CD4-positive, alpha-beta T cell treated with Interleukin-15 for 1 hour (primary cell): ENCODE measurements around the gene CAMTA1.

ENCODE experiments used
- DNase-seq: peaks from one replicate; pipeline ENCODE4 v3.0.0-alpha.2; 2020

CAMTA1 gene

GRCh38 chr1:6858596-6858995 is 73.3 kb downstream of the CAMTA1 start:
- DNase-seq = no peak

DNA sequence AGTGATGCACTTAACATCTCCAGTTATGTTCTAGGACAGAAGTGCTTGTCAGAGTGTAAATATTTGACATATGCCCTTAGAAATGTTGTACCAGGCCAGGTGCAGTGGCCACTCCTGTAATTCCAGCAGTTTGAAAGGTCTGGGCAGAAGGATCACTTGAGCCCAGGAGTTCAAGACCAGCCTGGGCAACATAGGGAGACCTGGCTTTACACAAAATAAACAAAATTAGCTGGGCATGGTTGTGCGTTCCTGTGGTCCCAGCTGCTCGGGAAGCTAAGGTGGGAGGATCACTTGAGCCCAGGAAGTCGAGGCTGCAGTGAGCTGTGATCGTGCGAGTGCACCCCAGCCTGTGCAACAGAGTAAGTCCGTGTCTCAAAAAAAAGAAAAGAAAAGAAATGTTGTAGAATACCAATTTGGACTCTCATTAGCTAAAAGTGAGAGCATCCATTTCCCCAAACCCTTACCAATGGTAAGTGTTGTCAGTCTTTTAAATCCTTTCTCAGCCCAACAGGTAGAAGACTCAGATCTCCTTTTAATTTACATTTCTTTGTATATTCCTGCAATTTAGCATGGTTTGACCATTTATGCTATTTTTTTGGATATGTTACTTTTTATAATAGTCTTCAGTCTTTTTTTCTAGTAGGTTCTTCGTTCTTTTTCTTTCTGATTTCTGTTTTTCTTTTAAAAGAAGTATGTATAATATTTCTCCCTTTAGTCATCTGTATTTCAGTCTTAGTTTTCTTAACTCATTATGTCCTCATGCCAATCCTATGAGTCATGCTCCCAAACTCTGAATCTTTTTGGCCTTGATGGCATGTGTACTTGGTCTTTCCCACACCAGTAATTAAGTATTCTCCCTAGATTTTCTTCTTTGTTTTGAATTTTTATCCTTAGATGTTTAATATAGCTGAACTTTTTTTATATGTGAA is 74.4 kb downstream of the CAMTA1 start:
- no peak for DNase-seq

- DNase-seq = no peak
These were observed 75.1 kb downstream of the CAMTA1 start for GRCh38 chr1:6860401-6860800.

GRCh38 chr1:6861075-6861724 is 75.9 kb downstream of the CAMTA1 start:
- DNase-seq = no peak

GRCh38 chr1:6862906-6863305 is 77.7 kb downstream of the CAMTA1 start:
- DNase-seq = no peak

DNA sequence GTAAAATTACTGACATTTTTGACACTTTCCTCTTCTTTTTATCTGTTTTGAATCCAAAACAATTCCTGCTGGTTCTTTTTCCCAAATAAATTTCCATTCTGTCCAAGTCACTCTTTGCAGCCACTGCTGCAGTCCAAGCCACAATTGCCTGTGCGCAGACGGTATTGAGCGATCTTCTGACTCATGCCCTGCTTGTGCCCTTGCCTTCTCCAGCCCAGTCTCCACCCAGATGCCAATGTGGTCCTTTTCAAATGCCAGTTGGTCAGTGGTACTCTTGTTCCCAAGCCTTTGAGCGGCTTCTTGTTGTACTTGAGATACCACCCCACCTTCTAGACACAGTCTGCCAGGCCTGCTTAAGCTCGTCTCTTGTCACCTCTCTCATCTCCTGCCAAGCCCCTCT is 78.9 kb downstream of the CAMTA1 start:
- DNase-seq = no peak

DNA sequence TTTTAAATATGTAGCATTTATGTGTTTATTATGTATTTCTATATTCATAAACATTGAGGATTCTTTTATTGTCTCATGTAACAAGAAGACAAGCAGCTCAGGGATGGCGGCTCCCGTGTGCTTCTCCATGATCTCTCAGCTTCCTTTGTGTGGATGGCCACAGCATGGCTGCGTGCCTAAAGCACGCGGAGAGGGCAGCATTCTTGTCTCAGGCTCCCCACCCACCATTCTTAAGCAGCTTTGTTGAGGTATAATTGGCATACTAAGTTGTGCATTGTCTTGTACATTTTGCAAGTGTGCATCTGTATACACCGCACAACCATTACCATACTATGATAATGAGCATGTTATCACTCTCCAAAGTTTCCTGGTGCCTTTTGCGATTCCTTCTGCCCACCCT is 81.6 kb downstream of the CAMTA1 start:
- DNase-seq = no peak

DNA sequence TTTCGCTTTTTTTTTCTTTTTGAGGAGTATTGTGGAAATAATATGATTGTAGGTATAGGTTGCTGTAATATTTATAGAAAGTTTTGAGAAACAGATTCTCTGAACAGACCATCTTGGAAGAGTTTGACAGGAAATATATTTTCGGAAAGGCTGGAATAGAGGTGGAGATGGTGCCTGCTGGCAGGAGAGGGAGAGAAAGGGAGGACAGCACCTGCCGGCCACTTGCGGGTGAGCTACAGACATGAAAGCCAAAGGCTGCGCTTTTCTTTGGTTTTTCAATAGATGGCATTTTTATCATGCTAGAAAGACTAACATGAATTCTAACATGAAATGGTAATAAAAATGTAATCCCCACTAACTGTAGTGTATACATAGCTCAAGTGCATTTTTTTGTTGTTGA is 82.1 kb downstream of the CAMTA1 start:
- DNase-seq = no peak

DNA sequence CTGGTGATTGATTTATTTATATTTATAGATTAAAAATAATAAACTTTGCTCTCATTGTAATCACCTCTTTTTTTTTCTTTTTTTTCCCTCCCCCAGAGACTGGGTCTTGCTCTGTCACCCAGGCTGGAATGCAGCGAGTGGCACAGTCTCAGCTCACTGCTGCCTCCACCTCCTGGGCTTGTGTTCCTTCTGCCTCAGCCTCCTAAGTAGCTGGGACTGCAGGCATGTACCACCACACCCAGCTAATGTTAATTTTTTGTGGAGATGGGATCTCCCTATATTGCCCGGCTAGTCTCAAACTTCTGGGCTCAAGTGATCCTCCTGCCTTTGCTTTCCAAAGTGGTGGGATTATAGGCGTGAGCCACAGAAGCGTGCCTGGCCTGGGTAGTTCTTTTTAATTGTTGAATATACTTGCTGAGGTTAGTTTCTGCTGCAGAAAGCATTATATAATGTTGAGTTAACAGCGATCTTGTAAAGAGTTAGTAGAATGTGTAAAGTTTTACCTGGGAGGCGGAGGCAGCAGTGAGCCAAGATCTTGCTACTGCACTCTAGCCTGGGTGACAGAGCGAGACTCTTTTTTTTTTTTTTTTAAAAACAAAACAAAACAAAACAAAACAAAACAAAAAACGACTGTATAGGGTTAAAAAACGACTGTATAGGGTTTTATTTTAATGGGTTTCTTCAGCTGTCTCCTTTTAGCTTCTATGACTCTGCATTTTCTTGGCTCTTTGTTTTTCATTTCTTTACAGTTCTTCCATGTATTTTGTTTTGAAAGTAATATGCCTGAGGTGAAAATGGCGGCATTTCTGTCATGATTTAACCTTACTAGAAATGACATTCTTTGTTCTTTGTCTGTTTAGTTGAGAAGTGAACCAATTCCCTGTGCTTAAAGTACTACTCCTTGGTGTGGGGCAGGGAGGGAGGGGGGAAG is 82.7 kb downstream of the CAMTA1 start:
- DNase-seq = no peak

GRCh38 chr1:6868660-6869380 is 83.6 kb downstream of the CAMTA1 start:
- no peak for DNase-seq

DNA sequence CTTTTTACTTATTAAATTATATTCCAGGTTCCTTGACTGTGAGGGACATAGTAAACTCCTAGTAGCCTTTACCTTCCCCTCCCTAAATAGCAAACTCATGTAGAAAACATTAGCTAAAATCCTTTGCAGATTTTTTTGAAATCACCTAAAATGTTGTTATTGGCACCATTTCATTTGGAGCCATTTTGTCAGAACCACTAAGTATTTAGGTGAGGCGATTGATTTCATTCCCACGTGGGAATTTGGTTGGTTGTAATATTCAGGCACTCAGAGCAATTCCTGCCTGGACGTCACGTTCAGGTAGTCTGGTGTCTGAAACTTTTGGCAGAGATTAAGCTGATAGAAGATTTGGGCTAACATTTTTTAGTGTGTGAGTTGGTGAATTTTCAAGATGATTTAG is 84.3 kb downstream of the CAMTA1 start:
- no peak for DNase-seq

DNA sequence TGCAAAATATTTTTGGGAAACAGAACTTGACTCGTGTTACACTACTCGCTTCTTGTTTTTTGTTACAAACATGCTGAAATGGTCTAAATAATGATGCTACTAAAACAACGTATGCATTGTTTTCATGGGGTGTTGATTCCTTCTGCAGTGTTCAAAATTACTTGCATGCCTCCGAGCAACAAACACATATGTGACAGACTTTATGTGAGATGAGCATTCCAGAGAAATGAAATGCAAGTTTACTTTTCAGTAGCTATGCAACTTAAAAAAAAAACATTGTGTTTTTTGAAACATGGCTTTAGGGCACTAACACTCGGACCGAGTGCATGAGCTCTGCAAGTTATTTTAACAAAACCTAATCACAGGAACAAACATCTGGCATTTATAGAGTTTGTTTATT is 84.8 kb downstream of the CAMTA1 start:
- no peak for DNase-seq

DNA sequence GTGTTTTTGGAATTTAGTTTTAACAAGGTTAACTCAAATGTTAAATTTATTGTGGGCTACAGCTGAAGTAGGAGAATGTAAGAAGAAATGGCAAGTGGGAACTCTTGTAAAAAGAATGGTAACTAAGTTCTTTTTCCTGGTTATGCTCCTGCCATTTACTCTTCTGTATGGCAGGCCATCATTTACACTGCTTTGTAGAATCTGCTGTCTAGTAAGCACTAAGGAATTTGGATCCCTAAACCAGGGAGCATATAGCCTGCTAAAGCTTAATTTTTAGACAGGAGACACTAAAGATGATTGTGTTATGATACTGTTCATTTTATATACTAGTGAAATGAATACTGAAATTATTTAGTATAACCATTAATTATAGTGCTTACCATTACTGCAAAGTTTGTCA is 85.3 kb downstream of the CAMTA1 start:
- DNase-seq = no peak

DNA sequence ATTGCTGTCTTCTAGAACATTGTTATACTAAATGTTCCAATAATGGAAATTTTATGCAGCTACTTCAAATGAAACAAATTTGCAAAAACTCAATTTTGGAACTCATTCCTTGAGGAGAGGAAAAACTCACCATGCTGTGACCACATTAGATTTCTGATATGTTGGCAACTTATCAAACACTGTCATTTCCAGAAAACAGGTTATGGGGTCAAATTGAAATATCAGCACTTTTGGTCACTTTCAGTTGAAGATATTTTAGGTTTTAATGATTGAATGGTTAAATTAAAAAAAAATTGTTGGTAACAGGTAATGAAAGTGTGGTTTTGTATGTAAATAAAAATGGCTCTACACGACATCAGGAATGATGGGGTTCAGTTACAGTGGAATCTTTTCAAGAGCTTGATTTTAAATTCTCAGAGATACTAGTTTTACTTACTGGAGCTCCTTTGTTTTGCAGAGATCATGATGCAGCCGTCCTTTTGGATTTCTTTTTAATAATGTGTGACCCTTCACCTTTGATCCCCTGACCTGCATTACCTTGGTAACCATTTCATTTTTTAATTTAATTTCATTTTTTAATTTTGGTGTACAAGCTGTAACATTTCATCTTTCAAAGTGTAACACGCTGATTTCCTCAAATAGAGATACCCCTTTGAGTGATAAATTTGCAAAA is 86.2 kb downstream of the CAMTA1 start:
- no peak for DNase-seq

GRCh38 chr1:6872573-6873261 is 87.5 kb downstream of the CAMTA1 start:
- no peak for DNase-seq

DNA sequence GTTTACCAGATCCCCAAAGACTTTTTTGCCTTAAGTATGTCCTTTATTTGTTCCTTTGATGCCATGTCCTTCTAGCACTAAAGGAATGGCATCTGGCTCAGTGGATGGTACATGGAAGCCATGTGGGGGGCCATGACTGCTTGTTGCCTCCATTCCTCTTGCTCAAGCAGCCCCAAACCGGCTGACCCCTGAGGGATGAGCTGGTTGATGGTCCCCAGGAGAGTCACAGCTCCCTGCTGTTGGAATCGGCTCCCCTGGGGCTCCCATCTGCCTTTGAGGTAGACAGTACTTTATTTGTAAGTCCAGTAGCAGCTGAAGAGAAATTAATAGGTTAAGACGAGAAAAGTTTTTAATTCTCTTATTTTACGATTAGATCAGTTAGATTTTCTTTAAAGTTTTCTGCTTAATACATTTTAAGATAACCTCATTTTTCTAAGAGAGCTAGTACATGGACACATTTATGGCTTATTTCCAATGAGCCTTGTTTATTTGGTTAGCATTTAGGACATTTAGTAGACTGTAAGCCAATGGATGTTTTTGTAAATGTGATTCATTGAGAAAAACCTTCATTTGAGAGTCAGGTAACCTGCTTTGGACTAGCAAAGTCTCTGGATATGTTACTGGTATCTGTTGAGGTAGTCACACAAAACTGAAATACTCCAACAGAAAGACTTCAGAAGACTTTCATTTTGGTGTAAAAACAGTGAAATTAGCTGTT is 88.2 kb downstream of the CAMTA1 start:
- DNase-seq = no peak

- DNase-seq = no peak
These were observed 89.0 kb downstream of the CAMTA1 start for GRCh38 chr1:6874298-6874697.

GRCh38 chr1:6880951-6881690 is 95.9 kb downstream of the CAMTA1 start:
- DNase-seq = no peak

GRCh38 chr1:6882414-6882813 is 97.2 kb downstream of the CAMTA1 start:
- DNase-seq = no peak

DNA sequence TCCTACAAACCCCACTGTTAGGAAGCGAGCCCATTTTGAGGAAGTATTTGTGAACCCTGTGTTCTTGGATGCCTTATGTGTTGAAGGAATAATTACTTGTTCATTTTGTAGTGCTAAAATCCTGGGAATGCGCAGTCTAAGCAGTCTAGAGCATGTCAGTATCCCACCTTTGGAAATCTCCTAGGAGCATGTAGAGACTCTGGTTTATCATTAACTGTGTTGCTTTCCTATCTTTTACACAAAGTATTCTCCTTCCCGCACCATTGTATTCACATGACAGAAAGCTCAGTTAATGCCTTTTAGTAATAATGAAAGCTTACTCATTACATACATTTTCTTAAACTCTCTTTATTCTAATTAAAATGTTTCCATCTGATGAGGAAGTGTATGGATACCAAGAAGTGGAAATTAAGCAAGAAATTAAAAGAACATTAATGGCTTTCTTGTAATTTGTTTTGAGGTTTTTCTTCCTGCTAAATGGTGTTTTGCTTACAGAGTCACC is 99.4 kb downstream of the CAMTA1 start:
- DNase-seq = no peak
